Left ventricle myocardium inferior (tissue), 1 donor: ENCODE measurements around the gene PSTPIP2. TPM values are rescaled to one million over a fixed set of nuclear protein-coding genes. Genes with fewer than 3 reads are reported as not detected.

ENCODE experiments used
- DNase-seq: peaks from one replicate; pipeline ENCODE4 v3.0.0-alpha.2; 2020
- H3K27ac ChIP-seq: fragments of 200-600 bp; replicated peaks from 2 replicates; pipeline ENCODE4 v1.8.0; 2021
- H3K27me3 ChIP-seq: fragments of 200-600 bp; 2 replicates; pipeline ENCODE4 v1.8.0; 2021; ENCODE audit warnings: low read depth
- H3K36me3 ChIP-seq: fragments of 200-600 bp; 2 replicates; pipeline ENCODE4 v1.8.0; 2021
- H3K4me1 ChIP-seq: fragments of 200-600 bp; 2 replicates; pipeline ENCODE4 v1.8.0; 2021
- H3K4me3 ChIP-seq: fragments of 200-600 bp; 2 replicates; pipeline ENCODE4 v1.8.0; 2021; ENCODE audit warnings: mild to moderate bottlenecking, moderate library complexity
- H3K9me3 ChIP-seq: fragments of 200-600 bp; replicated peaks from 2 replicates; pipeline ENCODE4 v1.8.0; 2021
- CTCF ChIP-seq: fragments of 200-600 bp; IDR thresholded peaks from 2 replicates; pipeline ENCODE4 v1.8.0; 2021; ENCODE audit warnings: antibody characterized with exemption, mild to moderate bottlenecking, borderline replicate concordance
- intact Hi-C: fragments of 100-400 bp; cut with micrococcal nuclease; formaldehyde crosslinking; loops from one replicate; pipeline ENCODE4 v1.11.0; 2022
- total RNA-seq: library from RNA; stranded (reverse); fragmentation: NEBNext Ultra II Directional; extraction: Animal tissue kit (Norgen Biotek cat#: 25700); gene quantifications from one replicate; pipeline ENCODE4 v1.2.1, GENCODE V29; 2021
- donor health status: DM: no; HTN: yes; CAD: no; lungs with severe emphysema.

PSTPIP2 gene
- total RNA-seq, 1 donor from 2014 or later = 1.8 TPM

- intact Hi-C loops = no loop called here
- Histone ChIP-seq H3K9me3 (no peaks in the 10 kb centered on the region), H3K27me3 (no peaks in the 10 kb centered on the region), H3K27ac (no peak overlapping the region), H3K4me1 (no peaks in the 10 kb centered on the region), H3K4me3 (no peak overlapping the region), H3K36me3 (no peaks in the 10 kb centered on the region)
- no peak for TF ChIP-seq CTCF
- no peak for DNase-seq
Observed at GRCh38 chr18:46040033-46040746, 31.9 kb downstream of the PSTPIP2 start.

- Histone ChIP-seq H3K27me3 (no peaks in the 10 kb centered on the region), H3K4me1 (no peaks in the 10 kb centered on the region), H3K4me3 (no peak overlapping the region), H3K36me3 (no peaks in the 10 kb centered on the region), H3K9me3 (no peaks in the 10 kb centered on the region), H3K27ac (no peak overlapping the region)
- DNase-seq = no peak
- intact Hi-C loops = no loop called here
- no peak for TF ChIP-seq CTCF
Observed at GRCh38 chr18:46037512-46038305, 34.4 kb downstream of the PSTPIP2 start.

- intact Hi-C loops = no loop called here
Observed at GRCh38 chr18:46035696-46036680, 36.1 kb downstream of the PSTPIP2 start.

GRCh38 chr18:46034230-46034629, 37.8 kb downstream of the PSTPIP2 start:
- DNase-seq = no peak
- Histone ChIP-seq H3K9me3 (no peaks in the 10 kb centered on the region), H3K4me3 (no peak overlapping the region), H3K27me3 (no peaks in the 10 kb centered on the region), H3K4me1 (no peaks in the 10 kb centered on the region), H3K36me3 (no peaks in the 10 kb centered on the region), H3K27ac (no peak overlapping the region)
- no peak for TF ChIP-seq CTCF
- intact Hi-C loops = no loop called here

More at GRCh38 chr18:46035696-46036680, 36.1 kb downstream of the PSTPIP2 start:
- H3K36me3 ChIP-seq = no peaks in the 10 kb centered on the region
- H3K4me1 ChIP-seq = no peaks in the 10 kb centered on the region
- DNase-seq = no peak
- no peak overlapping the region for H3K4me3 ChIP-seq
- H3K27me3 ChIP-seq = no peaks in the 10 kb centered on the region
- TF ChIP-seq CTCF = no peak
- H3K27ac ChIP-seq = no peak overlapping the region
- H3K9me3 ChIP-seq = no peaks in the 10 kb centered on the region

GRCh38 chr18:46031741-46032140, 40.3 kb downstream of the PSTPIP2 start:
- no peaks in the 10 kb centered on the region for H3K9me3 ChIP-seq
- intact Hi-C loops = no loop called here
- H3K4me1 ChIP-seq = peaks cover 10% of the 10 kb centered on the region

More at GRCh38 chr18:46031741-46032140, 40.3 kb downstream of the PSTPIP2 start:
- no peak for TF ChIP-seq CTCF
- H3K36me3 ChIP-seq = no peaks in the 10 kb centered on the region
- no peak overlapping the region for H3K27ac ChIP-seq
- H3K4me3 ChIP-seq = no peak overlapping the region
- DNase-seq = no peak
- H3K27me3 ChIP-seq = peaks cover 5% of the 10 kb centered on the region
